NT2/D1 (cell line): Measurements from ENCODE around the gene LRMDA.

Experiments used
- DNase-seq: peaks from one replicate; pipeline ENCODE4 v3.0.0-alpha.2; 2011; ENCODE audit warnings: low read depth, low spot score
- H3K27me3 ChIP-seq: 2 replicates; pipeline ENCODE4 v1.6.0; 2011; ENCODE audit warnings: mild to moderate bottlenecking; ENCODE audit not compliant: insufficient read length, insufficient read depth
- H3K36me3 ChIP-seq: 2 replicates; pipeline ENCODE4 v1.6.1; 2011; ENCODE audit warnings: mild to moderate bottlenecking, low read length, mixed read lengths; ENCODE audit not compliant: insufficient read depth, insufficient read length
- H3K4me1 ChIP-seq: 2 replicates; pipeline ENCODE4 v1.5.1; 2011; ENCODE audit not compliant: insufficient read depth, insufficient read length
- H3K4me3 ChIP-seq: 2 replicates; pipeline ENCODE4 v1.5.1; 2011; ENCODE audit warnings: low read depth; ENCODE audit not compliant: insufficient read length
- H3K9ac ChIP-seq: 2 replicates; pipeline ENCODE4 v1.6.0; 2011; ENCODE audit warnings: low read depth; ENCODE audit not compliant: insufficient read length
- H3K9me3 ChIP-seq: 2 replicates; pipeline ENCODE4 v1.5.1; 2011; ENCODE audit warnings: mild to moderate bottlenecking, low read length; ENCODE audit not compliant: insufficient read depth
- SUZ12 ChIP-seq: IDR thresholded peaks from 2 replicates; pipeline ENCODE4 v1.6.1; 2011; ENCODE audit not compliant: insufficient read length, insufficient read depth; ENCODE audit errors: extremely low read depth
- YY1 ChIP-seq: IDR thresholded peaks from 2 replicates; pipeline ENCODE4 v1.6.1; 2011; ENCODE audit not compliant: insufficient read length, insufficient read depth
- ZNF274 ChIP-seq: IDR thresholded peaks from 2 replicates; pipeline ENCODE4 v1.6.1; 2011; ENCODE audit warnings: mild to moderate bottlenecking, low read depth, low read length

LRMDA gene

DNA sequence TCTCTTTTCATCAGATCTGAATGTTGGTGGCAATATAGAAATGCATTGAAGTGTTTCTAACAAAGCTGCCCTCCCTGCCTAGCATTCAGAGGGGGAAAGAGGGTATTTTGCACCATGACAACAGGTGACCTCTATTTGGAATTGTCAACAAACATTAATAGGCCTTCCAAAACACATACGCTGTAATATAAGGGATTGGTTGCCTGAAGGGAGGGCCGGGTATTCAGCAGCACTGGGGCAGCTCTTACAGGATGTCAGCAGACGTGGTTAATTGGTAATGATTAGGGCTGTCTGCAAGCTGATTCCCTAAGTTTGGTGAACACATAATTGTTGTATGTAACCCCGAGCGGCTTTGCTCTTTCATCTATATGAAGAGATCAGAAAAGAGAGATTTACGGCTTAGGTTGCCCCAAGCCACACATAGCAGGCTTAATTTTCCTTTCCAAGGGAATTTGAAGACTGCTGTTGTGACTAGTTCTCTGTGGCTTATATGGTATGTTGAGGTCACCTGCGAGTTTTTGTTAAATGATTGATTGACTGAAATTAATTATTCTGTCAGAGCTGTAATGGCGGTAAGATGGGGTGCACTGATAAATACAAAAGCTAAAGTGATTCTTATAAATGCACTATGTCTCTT is 759.3 kb downstream of the LRMDA start:
- H3K27me3 ChIP-seq: no peaks in the 10 kb centered on the region
- H3K36me3 ChIP-seq: no peaks in the 10 kb centered on the region
- H3K9ac ChIP-seq: no peak overlapping the region
- no peak for DNase-seq
- H3K4me3 ChIP-seq: no peak overlapping the region
- no peaks in the 10 kb centered on the region for H3K4me1 ChIP-seq
- TF ChIP-seq ZNF274: no peak
- H3K9me3 ChIP-seq: no peaks in the 10 kb centered on the region

DNA sequence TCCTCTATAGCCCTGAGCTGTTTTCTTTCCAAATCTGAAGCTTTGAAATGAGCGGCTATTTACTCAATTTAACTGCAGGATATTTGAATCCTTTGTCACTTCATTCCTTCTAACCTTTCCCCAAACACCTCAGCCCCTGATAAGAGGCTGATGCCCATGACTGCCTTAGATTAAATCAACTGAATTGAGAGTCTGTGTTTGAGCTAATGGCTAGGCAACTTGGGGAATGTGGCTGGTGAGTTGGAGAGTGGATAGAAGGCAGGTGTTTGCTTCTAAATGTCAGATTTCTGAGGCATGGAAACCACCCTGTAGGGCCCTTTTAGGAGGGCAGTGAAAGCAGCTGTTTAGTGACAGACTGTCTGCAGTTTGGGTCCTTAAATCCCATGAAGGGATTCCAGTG is 759.9 kb downstream of the LRMDA start:
- Histone ChIP-seq H3K9me3 (no peaks in the 10 kb centered on the region), H3K4me3 (no peak overlapping the region), H3K36me3 (no peaks in the 10 kb centered on the region), H3K27me3 (no peaks in the 10 kb centered on the region), H3K4me1 (no peaks in the 10 kb centered on the region), H3K9ac (no peak overlapping the region)
- TF ChIP-seq SUZ12 (no peak), ZNF274 (no peak), YY1 (no peak)
- no peak for DNase-seq

GRCh38 chr10:76192151-76192550 is 760.7 kb downstream of the LRMDA start:
- Histone ChIP-seq H3K4me1 (no peaks in the 10 kb centered on the region), H3K9me3 (no peaks in the 10 kb centered on the region), H3K27me3 (no peaks in the 10 kb centered on the region), H3K36me3 (no peaks in the 10 kb centered on the region), H3K4me3 (no peak overlapping the region), H3K9ac (no peak overlapping the region)
- no peak for DNase-seq
- TF ChIP-seq YY1: no peak
- TF ChIP-seq SUZ12: no peak
- no peak for TF ChIP-seq ZNF274

- DNase-seq: no peak
- Histone ChIP-seq H3K4me3 (no peak overlapping the region), H3K27me3 (no peaks in the 10 kb centered on the region), H3K9me3 (no peaks in the 10 kb centered on the region), H3K9ac (no peak overlapping the region), H3K36me3 (no peaks in the 10 kb centered on the region), H3K4me1 (no peaks in the 10 kb centered on the region)
- TF ChIP-seq ZNF274 (no peak), YY1 (no peak), SUZ12 (no peak)
These were observed 761.4 kb downstream of the LRMDA start for GRCh38 chr10:76192694-76193320.

DNA sequence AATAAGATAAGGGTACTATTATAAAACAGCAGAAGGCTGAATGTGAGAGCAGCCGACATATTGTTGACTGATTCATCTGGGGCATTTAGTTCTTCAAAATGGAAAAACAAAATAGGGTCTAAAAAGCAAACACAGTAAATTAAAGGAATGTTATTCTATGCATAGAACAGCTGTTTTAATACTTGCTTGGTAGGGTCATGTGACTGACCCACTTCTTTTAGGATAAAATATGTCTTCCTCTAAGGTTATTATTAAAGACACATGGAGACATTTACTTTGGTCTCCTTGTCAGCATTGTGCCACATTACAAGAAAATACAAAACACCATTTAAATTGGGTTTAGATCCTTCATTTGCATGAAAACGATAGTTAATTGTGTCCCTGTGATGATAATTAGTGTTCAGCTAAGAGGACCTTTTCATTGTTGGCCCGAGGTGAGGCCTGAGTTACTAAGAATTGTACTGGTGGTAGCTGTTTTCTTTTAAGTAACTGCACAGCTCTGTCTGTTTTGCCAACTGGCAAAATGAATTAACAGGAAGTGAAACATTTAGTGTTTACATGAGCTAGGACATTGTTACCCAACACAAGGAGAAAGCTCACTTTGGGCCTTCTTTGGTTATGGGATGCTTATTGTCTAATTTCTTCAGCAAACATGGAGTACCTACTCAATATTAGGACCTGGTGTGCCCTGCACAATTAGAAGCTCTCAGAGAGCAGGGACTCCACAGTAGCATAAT is 764.4 kb downstream of the LRMDA start:
- no peaks in the 10 kb centered on the region for H3K4me1 ChIP-seq
- no peak for TF ChIP-seq YY1
- TF ChIP-seq SUZ12: no peak
- TF ChIP-seq ZNF274: no peak
- H3K4me3 ChIP-seq: no peak overlapping the region
- H3K36me3 ChIP-seq: no peaks in the 10 kb centered on the region
- H3K9me3 ChIP-seq: no peaks in the 10 kb centered on the region
- no peak overlapping the region for H3K9ac ChIP-seq
- DNase-seq: no peak
- no peaks in the 10 kb centered on the region for H3K27me3 ChIP-seq

DNA sequence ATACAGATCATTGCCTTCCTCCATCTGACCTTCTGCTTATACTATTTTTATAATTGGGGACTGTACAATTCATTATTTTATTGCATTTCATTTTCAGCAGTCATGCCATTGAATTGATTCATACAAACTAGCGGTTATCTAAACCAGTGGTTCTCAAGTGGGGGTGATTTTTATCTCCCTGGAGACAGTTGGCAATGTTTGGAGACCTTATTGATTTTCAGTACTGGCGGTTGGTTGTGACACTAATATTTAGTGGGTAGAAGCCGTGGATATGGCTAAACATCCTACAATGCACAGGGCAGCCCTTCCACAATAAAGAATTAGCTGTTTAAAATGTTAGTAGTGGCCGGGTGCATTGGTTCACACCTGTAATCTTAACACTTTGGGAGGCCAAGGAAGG is 765.9 kb downstream of the LRMDA start:
- no peak overlapping the region for H3K4me3 ChIP-seq
- no peaks in the 10 kb centered on the region for H3K36me3 ChIP-seq
- no peak for DNase-seq
- H3K4me1 ChIP-seq: no peaks in the 10 kb centered on the region
- TF ChIP-seq SUZ12 (no peak), ZNF274 (no peak), YY1 (no peak)
- H3K9me3 ChIP-seq: no peaks in the 10 kb centered on the region; the same call in 1 of the 2 replicates
- no peaks in the 10 kb centered on the region for H3K27me3 ChIP-seq
- H3K9ac ChIP-seq: no peak overlapping the region

GRCh38 chr10:76198287-76199035 is 767.0 kb downstream of the LRMDA start:
- Histone ChIP-seq H3K36me3 (no peaks in the 10 kb centered on the region), H3K4me1 (no peaks in the 10 kb centered on the region), H3K4me3 (no peak overlapping the region), H3K9me3 (no peaks in the 10 kb centered on the region; the same call in 1 of the 2 replicates), H3K9ac (no peak overlapping the region), H3K27me3 (no peaks in the 10 kb centered on the region)
- no peak for TF ChIP-seq SUZ12
- DNase-seq: no peak
